Endothelial cell of hepatic sinusoid (primary cell): Measurements from ENCODE around the gene HSD17B7.
"Not testable (repeated sequence)": the region's sequence is repeated elsewhere in the genome, so short reads cannot be mapped to it uniquely, and the experiment has no call there.

ENCODE experiments used
- in situ Hi-C: cut with HindIII; loops from 2 replicates; pipeline ENCODE4 v1.10.0; 2017; ENCODE audit warnings: low sequenced_read_pairs

HSD17B7 gene

GRCh38 chr1:162790303-162790984, at the start of gene HSD17B7:
Gene HSD17B7 (plus strand): TSS chr1:162790702. CDS start chr1:162790801, 99 bp downstream.
- in situ Hi-C loops = not testable (repeated sequence)

- in situ Hi-C loops = no loop called here
Measured at GRCh38 chr1:162740755-162741154, 49.7 kb upstream of the HSD17B7 start.

GRCh38 chr1:162741574-162741973, 48.9 kb upstream of the HSD17B7 start:
- in situ Hi-C loops = no loop called here

- in situ Hi-C loops = not testable (repeated sequence)
Measured at GRCh38 chr1:162746264-162746942, 44.1 kb upstream of the HSD17B7 start.

GRCh38 chr1:162753001-162753658, 37.4 kb upstream of the HSD17B7 start:
- in situ Hi-C loops = no loop called here

- in situ Hi-C loops = no loop called here
Measured at GRCh38 chr1:162753998-162754585, 36.4 kb upstream of the HSD17B7 start.

GRCh38 chr1:162755306-162755705, 35.2 kb upstream of the HSD17B7 start:
- in situ Hi-C loops = loop anchor here (5.0 kb wide), 2 partner anchors 38 to 83 kb away; no protein-coding TSS in a partner anchor

- in situ Hi-C loops = loop anchor here (5.0 kb wide), 2 partner anchors 39 to 84 kb away; no protein-coding TSS in a partner anchor
Measured at GRCh38 chr1:162756523-162756922, 34.0 kb upstream of the HSD17B7 start.

- in situ Hi-C loops = loop anchor here (5.0 kb wide), 2 partner anchors 40 to 85 kb away; no protein-coding TSS in a partner anchor
Measured at GRCh38 chr1:162757476-162757875, 33.0 kb upstream of the HSD17B7 start.

- in situ Hi-C loops = no loop called here
Measured at GRCh38 chr1:162765788-162766187, 24.7 kb upstream of the HSD17B7 start.

- in situ Hi-C loops = no loop called here
Measured at GRCh38 chr1:162772571-162773154, 17.8 kb upstream of the HSD17B7 start.

- in situ Hi-C loops = no loop called here
Measured at GRCh38 chr1:162774007-162774406, 16.5 kb upstream of the HSD17B7 start.

- in situ Hi-C loops = no loop called here
Measured at GRCh38 chr1:162779043-162779442, 11.5 kb upstream of the HSD17B7 start.

GRCh38 chr1:162782671-162783070, 7.8 kb upstream of the HSD17B7 start:
- in situ Hi-C loops = no loop called here

- in situ Hi-C loops = not testable (repeated sequence)
Measured at GRCh38 chr1:162784926-162785325, 5.6 kb upstream of the HSD17B7 start.

- in situ Hi-C loops = not testable (repeated sequence)
Measured at GRCh38 chr1:162788783-162789182, 1.7 kb upstream of the HSD17B7 start.

GRCh38 chr1:162790985-162791357, 469 bp downstream of the HSD17B7 start:
- in situ Hi-C loops = not testable (repeated sequence)

GRCh38 chr1:162794284-162794683, 3.8 kb downstream of the HSD17B7 start:
- in situ Hi-C loops = not testable (repeated sequence)

- in situ Hi-C loops = not testable (repeated sequence)
Measured at GRCh38 chr1:162796617-162797279, 6.2 kb downstream of the HSD17B7 start.
